Astrocyte of the cerebellum (primary cell): ENCODE results near the gene PHKA2.

Experiments used
- DNase-seq: peaks from one replicate; pipeline ENCODE4 v3.0.0-alpha.2; 2011; ENCODE audit warnings: low read depth
- H3K4me3 ChIP-seq: 2 replicates; pipeline ENCODE4 v1.5.1; 2011; ENCODE audit warnings: mild to moderate bottlenecking, low read depth, low read length, moderate library complexity
- CTCF ChIP-seq: IDR thresholded peaks from 2 replicates; pipeline ENCODE4 v1.5.1; 2012; ENCODE audit warnings: low read length, low read depth, moderate library complexity, mild to moderate bottlenecking; ENCODE audit errors: missing control alignments
- in situ Hi-C: cut with HindIII; loops from 2 replicates; pipeline ENCODE4 v1.10.0; 2017; ENCODE audit warnings: low sequenced_read_pairs

PHKA2 gene

GRCh38 chrX:18883961-18884765 is 99.8 kb downstream of the PHKA2 start:
- no peak overlapping the region for H3K4me3 ChIP-seq
- in situ Hi-C loops, result no loop called here
- no peak for TF ChIP-seq CTCF
- DNase-seq, result no peak

GRCh38 chrX:18883234-18883960 is 100.5 kb downstream of the PHKA2 start:
- no peak overlapping the region for H3K4me3 ChIP-seq
- TF ChIP-seq CTCF, result no peak
- DNase-seq, result no peak
- in situ Hi-C loops, result no loop called here

- H3K4me3 ChIP-seq, result no peak overlapping the region
- in situ Hi-C loops, result no loop called here
- no peak for TF ChIP-seq CTCF
- no peak for DNase-seq
These were observed 104.8 kb downstream of the PHKA2 start for GRCh38 chrX:18879144-18879543.

- no peak overlapping the region for H3K4me3 ChIP-seq
- TF ChIP-seq CTCF, result no peak
- DNase-seq, result no peak
- in situ Hi-C loops, result no loop called here
These were observed 106.4 kb downstream of the PHKA2 start for GRCh38 chrX:18877469-18877868.

GRCh38 chrX:18875256-18875878 is 108.5 kb downstream of the PHKA2 start:
- no peak overlapping the region for H3K4me3 ChIP-seq
- in situ Hi-C loops, result no loop called here
- DNase-seq, result no peak
- TF ChIP-seq CTCF, result no peak

- no peak overlapping the region for H3K4me3 ChIP-seq
- DNase-seq, result no peak
- in situ Hi-C loops, result no loop called here
- no peak for TF ChIP-seq CTCF
These were observed 109.2 kb downstream of the PHKA2 start for GRCh38 chrX:18874560-18875255.
